ENCODE data around the gene CD68.

The CD68 gene, protein sequence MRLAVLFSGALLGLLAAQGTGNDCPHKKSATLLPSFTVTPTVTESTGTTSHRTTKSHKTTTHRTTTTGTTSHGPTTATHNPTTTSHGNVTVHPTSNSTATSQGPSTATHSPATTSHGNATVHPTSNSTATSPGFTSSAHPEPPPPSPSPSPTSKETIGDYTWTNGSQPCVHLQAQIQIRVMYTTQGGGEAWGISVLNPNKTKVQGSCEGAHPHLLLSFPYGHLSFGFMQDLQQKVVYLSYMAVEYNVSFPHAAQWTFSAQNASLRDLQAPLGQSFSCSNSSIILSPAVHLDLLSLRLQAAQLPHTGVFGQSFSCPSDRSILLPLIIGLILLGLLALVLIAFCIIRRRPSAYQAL

DNA sequence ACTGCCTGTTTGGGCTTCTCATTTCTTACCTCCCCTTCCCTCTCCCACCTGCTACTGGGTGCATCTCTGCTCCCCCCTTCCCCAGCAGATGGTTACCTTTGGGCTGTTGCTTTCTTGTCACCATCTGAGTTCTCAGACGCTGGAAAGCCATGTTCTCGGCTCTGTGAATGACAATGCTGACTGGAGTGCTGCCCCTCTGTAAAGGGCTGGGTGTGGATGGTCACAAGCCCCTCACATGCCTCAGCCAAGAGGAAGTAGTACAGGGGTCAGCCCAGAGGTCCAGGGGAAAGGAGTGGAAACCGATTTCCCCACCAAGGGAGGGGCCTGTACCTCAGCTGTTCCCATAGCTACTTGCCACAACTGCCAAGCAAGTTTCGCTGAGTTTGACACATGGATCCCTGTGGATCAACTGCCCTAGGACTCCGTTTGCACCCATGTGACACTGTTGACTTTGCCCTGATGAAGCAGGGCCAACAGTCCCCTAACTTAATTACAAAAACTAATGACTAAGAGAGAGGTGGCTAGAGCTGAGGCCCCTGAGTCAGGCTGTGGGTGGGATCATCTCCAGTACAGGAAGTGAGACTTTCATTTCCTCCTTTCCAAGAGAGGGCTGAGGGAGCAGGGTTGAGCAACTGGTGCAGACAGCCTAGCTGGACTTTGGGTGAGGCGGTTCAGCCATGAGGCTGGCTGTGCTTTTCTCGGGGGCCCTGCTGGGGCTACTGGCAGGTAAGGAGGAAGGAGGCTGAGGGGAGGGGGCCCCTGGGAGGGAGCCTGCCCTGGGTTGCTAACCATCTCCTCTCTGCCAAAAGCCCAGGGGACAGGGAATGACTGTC is at the start of gene CD68:
TSS of gene CD68 (plus strand) at position 638 of the 833 bp plus-strand sequence. CDS start at position 678, 40 bp downstream.
- FAIRE-seq, result no peak

DNA sequence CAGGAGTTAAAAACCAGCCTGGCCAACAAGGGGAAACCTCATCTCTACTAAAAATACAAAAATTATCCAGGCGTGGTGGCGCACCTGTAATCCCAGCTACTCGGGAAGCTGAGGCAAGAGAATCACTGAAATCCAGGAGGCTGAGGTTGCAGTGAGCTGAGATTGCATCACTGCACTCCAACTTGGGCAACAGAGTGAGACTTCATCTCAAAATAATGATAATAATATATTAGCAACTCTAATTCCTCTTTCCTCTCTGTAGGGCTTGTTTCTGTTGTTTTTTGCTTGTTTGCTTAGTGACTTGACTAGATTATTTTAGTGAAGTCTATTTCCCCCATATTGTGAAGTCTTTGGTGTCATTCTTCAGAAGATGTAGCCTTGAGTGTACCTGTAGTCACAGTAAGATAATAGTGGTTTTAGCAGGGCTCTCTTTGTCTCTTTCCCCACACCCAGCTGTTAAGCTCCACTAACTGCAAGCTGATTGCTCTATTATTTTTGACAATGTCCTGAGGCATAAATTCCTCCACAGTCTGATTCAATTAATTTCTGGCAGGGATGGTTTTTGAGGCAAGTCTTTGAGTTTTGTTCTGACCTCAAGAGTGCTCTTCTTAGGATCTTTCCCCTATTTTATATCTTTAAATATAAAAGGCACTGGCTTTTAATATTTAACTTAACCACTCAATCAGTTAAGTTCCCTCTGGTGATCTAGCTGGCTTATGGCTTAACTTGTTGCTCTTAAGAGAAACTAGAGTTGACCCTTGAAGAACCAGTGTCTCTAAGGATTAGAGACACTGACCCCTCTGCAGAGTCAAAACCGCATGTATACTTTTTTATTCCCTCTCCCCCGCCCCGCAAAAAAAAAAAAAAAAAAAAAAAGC is 49.2 kb upstream of the CD68 start:
- FAIRE-seq, result no peak

DNA sequence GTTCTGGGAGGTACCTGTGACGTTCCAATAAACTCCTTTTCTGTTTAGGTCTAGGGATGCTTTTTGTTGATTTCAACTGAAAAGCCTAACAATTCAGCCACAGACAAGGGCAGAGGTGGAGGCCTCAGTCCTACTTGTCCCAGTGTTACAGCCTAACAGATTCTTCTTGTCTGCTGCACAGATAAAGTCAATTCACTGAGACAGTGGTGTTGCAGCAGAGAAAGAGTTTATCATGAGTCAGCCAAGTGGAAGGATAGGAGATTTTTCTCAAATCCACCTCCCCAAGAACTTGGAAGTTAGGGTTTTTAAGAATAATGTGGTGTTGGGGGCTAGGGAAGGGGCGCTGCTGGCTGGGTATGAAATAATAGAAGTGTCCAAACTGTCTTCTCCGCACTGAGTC is 41.4 kb upstream of the CD68 start:
- FAIRE-seq, result no peak

DNA sequence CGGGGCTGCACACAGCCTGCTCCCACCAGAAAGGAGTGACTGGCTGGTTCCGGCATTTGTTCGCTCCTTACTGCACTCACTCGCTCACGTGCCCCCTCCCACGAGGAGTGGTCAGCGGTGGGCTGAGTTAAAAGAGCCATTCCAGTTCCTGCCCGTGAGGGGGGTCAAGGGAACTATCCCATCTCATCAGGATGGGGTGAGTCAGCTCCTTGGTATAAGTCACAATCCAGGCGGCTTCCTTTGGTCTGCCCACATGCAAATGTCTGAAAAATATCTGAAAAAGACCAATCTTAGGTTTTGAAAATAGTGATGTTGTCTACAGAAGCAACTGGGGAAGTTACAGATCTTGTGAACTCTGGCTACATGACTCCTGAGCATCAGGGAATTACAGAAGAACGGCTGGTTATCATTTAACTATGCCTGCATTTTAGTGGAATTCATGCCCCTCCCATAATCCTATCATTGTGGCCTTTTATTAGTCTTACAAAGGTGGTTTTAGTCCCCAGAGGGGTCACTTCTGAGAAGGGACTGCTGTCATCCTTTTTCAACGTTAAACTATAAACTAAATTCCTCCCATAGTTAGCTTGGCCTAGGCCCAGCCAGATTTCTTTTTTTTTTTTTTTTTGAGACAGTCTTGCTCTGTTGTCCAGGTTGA is 40.4 kb upstream of the CD68 start:
- FAIRE-seq, result no peak

DNA sequence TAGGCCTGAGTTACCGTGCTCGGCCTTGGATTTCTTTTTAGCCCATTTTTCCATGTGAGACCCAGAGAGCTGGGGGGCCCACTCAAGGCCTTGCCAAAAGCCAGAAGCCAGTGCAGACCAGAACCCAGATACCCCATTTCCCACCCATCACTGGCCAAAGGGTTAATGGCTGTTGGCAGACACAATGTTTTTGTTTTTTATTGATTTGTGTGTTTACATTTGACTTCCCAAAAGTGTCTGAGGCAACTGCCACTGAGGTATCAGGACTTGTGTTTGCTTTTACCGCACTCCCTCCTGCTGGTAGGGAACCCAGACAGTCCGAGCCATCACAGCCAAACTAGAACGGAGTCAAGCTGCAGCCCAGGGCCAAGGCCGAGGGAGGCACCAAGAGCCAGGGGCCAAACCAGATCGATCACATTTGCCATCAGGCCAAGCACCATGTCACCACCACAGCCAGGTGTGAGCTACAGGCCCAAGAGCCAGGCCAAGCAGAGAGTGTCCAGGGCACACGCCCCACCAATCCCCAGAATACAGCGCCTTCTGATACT is 38.3 kb upstream of the CD68 start:
- no peak for FAIRE-seq

DNA sequence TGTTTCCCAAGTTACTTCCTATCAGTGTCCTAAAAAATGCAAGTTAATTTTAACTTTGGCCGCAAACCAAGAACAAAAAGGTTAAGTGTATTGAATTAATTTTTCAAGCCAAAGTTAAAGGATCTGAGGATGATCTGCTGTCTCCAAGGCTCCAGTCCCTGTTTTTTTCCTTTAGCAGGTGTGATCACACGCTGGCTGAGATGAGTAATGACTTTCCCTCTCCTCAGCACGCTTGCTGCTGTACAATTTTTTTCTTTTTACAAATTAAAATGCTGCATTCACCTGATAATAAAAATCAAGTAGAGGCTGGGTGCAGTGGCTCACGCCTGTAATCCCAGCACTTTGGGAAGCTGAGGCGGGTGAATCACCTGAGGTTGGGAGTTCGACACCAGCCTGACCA is 34.5 kb upstream of the CD68 start:
- no peak for FAIRE-seq

DNA sequence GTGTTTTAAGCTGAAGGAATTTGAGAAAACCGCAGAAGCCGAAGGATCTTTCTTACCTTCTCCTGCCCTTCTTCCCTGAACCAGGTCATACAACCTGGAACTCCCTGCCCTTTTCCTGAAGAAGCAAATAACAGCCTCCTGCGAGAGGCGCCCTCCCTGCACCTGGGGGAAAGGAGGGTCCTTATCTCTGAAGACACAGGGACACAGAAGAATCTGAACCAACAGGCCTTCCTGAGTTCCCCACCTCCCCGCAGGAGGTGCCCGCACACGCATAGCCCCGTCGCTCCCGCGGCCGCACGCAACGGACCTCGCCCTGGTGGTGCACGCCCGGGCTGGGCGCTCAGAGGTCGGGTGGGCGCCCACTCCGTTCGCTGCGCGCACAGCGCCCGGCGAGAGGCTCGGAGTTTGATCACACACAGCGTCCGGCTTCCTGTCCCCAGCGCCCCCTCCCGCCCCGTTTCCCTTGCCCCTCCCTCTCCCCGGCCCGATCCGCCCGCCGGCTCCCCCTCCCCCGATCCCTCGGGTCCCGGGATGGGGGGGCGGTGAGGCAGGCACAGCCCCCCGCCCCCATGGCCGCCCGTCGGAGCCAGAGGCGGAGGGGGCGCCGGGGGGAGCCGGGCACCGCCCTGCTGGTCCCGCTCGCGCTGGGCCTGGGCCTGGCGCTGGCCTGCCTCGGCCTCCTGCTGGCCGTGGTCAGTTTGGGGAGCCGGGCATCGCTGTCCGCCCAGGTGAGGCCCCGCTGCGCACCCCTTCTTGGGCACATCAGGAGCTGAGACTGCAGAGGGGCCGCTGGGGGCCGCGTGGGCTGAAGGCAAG is 30.6 kb upstream of the CD68 start, which contains the start of gene TNFSF12:
TSS of gene TNFSF12 (plus strand) at position 474 of the 816 bp plus-strand sequence. CDS start at position 570, 96 bp downstream.
- no peak for FAIRE-seq

DNA sequence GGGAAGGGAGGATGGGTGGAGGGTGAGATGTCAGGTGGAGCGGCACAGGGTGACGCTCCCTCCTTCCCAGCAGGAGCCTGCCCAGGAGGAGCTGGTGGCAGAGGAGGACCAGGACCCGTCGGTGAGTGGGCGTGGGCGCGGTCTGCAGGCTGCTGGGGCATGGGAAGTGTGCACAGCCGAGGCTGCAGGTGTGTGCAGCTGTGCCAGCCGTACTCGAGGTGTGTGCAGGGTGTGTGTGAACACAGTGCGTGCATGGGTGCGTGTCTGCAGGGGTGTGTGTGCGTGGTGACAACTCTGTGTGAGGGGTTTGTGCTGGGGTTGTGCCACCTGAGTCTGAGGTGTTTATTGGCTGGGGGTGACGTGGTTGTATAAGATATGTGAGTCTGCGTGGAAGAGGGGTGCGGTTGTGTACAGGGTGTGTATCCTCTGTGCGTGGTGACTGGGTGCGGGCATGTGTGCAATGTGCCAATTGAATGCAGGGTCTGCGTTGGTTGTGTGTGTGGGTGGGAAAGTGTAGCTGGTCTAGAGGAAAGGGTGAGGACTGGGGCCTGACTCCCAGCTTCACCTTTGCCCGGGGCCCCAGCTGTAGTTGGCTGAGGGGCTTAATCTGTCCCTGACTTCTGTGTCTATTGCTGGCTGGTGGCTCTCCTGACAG is 29.9 kb upstream of the CD68 start:
- no peak for FAIRE-seq

DNA sequence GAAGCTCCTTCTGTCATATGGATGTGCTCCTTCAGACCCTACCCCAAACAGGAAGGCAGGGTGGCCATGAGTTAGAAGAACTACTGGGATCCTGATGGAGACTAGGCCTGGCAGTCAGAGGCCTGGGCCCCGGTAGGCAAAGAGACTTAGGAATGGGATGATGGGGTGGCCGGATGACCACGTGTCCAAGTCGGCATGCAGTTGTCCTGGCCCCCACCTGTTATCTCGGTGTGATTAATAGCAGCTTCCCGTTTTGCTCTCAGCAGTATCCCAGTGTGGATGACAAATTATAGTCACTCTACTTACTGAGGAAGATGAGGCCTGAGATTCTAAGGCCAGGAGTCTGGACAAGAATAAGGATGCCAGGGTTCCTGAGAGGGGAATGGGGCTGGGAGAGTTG is 29.1 kb upstream of the CD68 start:
- no peak for FAIRE-seq

DNA sequence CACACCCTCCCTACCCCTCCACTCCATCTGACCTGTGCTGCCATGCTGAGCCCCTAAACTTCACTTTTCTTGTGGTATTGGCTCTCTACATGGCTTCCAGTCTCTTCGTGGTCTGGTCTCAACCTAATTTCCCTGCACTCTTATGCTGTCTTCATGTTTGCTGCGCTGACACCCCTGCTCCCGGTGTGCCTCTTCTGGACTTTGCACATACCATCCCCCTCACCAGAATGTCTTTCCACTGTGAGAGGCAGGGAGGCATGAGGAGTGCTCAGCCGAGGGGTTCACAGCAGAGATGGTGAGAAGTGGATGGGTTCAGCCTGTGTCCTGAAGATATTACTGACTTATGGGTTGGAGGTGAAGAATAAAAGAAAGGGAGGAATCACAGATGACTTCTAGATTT is 28.0 kb upstream of the CD68 start:
- no peak for FAIRE-seq

DNA sequence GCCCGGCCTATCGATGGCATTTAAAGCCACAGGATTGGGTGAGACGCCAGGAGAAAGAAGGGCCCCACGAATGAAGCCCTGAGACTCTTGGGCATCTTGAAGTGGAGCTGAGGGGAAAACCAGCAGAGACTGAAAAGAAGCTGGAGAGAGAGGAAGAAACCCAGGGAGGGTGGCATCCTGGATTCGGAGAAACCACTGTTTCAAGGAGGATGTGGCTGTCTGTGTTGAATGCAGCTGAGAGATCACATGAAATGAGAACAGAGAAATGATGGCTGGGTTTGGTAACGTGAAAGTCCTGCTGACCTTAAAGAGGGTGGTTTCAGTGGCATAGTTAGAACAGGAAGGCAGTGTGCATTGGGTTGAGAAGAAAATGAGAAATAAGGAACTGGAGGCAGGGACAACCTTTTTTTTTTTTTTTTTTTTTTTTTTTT is 26.8 kb upstream of the CD68 start:
- no peak for FAIRE-seq

DNA sequence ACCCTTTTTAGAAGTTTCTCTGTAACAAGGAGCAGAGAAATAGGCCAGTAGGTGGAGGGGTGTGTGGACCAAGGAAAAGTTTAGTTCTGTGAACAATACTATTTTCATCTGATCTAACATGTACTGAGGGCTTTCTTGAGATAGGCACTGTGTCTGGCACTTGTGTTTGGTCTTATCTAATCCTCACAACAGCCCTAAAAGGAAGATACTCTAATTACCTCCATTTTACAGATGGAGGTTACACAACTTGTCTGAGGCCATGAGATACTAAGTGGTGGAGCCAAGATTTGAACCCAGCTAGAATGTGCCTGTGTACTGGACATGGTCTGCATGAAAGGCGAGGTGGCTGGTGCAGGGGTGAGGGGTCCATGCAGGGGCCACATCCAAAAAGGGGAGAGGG is 26.1 kb upstream of the CD68 start:
- FAIRE-seq, result no peak

DNA sequence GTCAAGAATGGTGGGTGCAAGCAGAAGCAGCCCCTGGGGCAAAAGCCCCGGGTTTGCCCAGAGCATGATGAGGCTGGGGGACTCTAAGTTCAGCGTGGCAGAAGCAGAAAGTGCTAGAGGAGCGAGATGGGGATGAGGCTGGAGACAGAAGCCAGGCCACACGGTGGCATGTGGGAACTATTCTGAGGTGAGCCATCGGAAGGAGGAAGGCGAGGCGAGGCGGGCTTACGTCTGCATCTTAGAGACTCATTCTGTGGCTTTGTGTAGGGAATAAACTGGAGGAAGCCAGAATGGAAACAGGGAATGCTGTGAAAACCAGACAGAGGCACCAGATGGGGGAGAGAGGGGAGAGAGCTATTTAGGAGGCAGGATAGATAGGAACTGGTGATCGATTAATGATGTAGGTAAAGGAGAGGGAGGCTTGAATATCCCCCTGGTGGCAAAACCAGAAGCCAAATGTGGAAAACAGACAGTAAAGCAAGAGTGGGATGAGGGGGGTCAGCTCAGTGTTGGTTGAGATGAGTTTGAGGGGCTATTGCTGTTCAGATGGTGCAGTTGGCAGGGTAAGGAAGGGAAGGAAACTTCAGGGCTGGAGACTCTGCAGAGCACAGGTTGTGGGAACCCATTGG is 24.0 kb upstream of the CD68 start:
- no peak for FAIRE-seq

DNA sequence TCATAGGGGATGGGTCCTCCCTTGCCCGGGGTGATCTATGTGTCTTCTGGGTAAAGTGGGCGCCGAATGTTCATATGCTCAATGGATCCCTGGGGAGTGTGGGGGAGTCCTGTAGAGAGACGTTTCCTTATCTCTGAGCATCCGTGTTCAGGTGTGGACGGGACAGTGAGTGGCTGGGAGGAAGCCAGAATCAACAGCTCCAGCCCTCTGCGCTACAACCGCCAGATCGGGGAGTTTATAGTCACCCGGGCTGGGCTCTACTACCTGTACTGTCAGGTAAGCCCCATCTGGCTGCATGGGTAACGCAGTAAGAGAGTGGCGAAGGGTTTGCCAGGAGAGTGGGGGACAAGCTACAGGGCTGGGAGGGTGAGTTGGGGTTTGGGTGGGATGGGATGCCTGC is 22.8 kb upstream of the CD68 start:
- FAIRE-seq, result no peak

DNA sequence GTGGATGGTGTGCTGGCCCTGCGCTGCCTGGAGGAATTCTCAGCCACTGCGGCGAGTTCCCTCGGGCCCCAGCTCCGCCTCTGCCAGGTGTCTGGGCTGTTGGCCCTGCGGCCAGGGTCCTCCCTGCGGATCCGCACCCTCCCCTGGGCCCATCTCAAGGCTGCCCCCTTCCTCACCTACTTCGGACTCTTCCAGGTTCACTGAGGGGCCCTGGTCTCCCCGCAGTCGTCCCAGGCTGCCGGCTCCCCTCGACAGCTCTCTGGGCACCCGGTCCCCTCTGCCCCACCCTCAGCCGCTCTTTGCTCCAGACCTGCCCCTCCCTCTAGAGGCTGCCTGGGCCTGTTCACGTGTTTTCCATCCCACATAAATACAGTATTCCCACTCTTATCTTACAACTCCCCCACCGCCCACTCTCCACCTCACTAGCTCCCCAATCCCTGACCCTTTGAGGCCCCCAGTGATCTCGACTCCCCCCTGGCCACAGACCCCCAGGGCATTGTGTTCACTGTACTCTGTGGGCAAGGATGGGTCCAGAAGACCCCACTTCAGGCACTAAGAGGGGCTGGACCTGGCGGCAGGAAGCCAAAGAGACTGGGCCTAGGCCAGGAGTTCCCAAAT is 22.2 kb upstream of the CD68 start:
- no peak for FAIRE-seq

DNA sequence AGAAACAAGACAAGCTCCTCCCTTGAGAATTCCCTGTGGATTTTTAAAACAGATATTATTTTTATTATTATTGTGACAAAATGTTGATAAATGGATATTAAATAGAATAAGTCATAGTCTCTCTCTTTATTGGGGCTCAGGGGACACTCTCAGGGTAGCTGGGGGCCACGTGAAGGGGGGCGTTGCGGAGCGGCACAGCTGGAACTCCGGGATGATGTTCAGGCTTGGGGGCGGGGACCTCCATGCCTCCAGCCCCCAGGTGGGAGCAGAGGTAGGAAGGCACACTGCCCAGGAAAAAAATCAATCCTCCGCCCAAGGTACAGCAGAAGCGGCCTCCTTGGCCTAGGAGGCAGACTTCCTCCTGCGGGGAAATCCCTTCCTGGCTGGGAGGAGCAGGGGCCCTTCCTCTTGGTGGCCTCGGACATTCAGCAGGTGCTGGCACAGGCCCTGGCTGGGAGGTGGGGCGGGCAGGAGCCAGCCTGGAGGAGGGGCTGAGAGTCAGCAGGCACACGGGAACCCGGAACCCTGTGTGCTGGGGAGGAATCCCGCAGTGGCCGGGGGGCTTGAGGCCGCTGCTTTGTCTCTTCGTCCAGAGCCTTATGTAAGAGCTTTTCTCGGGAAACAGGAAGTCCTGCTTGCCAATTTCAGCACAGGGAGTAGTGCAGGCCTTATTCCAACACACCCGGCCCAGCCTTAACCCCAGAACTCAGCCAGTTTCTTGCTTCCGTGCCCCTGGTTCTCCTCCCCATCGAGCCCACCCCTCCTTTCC is 21.5 kb upstream of the CD68 start:
- no peak for FAIRE-seq

DNA sequence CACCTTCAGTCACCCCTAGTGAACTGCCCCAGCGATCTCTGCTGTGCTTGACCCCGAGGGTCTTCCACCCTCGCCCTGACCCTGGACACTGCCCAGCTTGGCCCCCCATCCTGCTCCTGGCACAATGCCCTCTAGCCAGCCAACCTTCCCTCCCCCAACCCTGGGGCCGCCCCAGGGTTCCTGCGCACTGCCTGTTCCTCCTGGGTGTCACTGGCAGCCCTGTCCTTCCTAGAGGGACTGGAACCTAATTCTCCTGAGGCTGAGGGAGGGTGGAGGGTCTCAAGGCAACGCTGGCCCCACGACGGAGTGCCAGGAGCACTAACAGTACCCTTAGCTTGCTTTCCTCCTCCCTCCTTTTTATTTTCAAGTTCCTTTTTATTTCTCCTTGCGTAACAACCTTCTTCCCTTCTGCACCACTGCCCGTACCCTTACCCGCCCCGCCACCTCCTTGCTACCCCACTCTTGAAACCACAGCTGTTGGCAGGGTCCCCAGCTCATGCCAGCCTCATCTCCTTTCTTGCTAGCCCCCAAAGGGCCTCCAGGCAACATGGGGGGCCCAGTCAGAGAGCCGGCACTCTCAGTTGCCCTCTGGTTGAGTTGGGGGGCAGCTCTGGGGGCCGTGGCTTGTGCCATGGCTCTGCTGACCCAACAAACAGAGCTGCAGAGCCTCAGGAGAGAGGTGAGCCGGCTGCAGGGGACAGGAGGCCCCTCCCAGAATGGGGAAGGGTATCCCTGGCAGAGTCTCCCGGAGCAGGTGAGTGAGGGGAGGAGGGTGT is 20.7 kb upstream of the CD68 start, which contains the start of gene TNFSF13:
TSS of gene TNFSF13 (plus strand) at position 207 of the 776 bp plus-strand sequence. CDS start at position 497, 290 bp downstream.
- no peak for FAIRE-seq

Measured in islet of Langerhans (tissue), 1 donor.